Measurements from ENCODE around the gene TMEM182. TPM values are rescaled to one million over a fixed set of nuclear protein-coding genes. Genes with fewer than 3 reads are reported as not detected.

The TMEM182 gene
- 1 to 10 TPM in 3 of 4 donors, not detected in 1; 1.8 to 2.8 (median 2.1) TPM for total RNA-seq

DNA sequence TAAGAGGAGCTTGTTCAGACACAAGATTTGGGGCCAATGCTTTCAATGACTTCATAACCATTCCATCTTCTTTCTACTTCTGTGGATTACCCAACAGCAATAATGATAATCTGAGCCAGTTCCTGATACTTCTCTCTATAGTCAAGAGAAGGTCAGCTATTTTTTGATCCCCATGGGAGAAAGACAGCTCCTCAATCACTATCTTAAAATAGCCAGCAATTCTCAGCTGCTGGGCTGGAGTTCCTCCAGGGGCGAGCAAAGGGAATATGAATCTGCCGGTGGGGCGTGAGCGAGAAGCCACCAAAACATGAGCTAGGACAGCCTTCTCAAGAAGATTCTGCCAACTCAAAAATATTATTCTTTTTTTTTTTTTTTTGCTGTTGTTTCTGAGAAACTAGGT lies at the start of gene TMEM182:
Gene TMEM182, plus strand, starts transcription at position 269 of the 400 bp plus-strand sequence. CDS start 187 bp downstream, outside the sequence.
- DNase-seq (ENCODE audit: low spot score in 2 of 2) = no peak

GRCh38 chr2:102717308-102718018 lies 44.4 kb upstream of the TMEM182 start:
- 69 to 79% methylated on average over 5 of the region's 5 CpGs for WGBS, 2 donors
- TF ChIP-seq, protein P1, sequence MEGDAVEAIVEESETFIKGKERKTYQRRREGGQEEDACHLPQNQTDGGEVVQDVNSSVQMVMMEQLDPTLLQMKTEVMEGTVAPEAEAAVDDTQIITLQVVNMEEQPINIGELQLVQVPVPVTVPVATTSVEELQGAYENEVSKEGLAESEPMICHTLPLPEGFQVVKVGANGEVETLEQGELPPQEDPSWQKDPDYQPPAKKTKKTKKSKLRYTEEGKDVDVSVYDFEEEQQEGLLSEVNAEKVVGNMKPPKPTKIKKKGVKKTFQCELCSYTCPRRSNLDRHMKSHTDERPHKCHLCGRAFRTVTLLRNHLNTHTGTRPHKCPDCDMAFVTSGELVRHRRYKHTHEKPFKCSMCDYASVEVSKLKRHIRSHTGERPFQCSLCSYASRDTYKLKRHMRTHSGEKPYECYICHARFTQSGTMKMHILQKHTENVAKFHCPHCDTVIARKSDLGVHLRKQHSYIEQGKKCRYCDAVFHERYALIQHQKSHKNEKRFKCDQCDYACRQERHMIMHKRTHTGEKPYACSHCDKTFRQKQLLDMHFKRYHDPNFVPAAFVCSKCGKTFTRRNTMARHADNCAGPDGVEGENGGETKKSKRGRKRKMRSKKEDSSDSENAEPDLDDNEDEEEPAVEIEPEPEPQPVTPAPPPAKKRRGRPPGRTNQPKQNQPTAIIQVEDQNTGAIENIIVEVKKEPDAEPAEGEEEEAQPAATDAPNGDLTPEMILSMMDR (IDR thresholded peaks at IDR 0.05) = no peak
- TF ChIP-seq POLR2A (IDR thresholded peaks at IDR 0.05) = no peak
- no peak for TF ChIP-seq EP300 (IDR thresholded peaks at IDR 0.05)
- no peaks in the 10 kb centered on the region for H3K27me3 ChIP-seq
- no peak overlapping the region for H3K27ac ChIP-seq
- H3K4me1 ChIP-seq = no peaks in the 10 kb centered on the region
- no peak overlapping the region for H3K4me3 ChIP-seq
- no peaks in the 10 kb centered on the region for H3K9me3 ChIP-seq
- DNase-seq (ENCODE audit: low spot score in 2 of 2) = no peak
- peaks cover 0 to 48% (median 15%) of the 10 kb centered on the region in 3 donors for H3K36me3 ChIP-seq

More for the DNA sequence above, at the start of gene TMEM182:
- Histone ChIP-seq H3K4me1 (no peaks in the 10 kb centered on the region), H3K27ac (no peak within 1 kb of the TSS), H3K27me3 (no peaks in the 10 kb centered on the region), H3K9me3 (no peaks in the 10 kb centered on the region), H3K36me3 (no peaks in the 10 kb centered on the region), H3K4me3 (no peak within 1 kb of the TSS)
- TF ChIP-seq POLR2A (IDR thresholded peaks at IDR 0.05) (no peak), EP300 (IDR thresholded peaks at IDR 0.05) (peak in 1 of 2 donors; percentile 23)
- TF ChIP-seq, protein P1 (IDR thresholded peaks at IDR 0.05) = no peak
- WGBS, 2 donors = 65 to 84% methylated on average over 4 of the region's 4 CpGs

DNA sequence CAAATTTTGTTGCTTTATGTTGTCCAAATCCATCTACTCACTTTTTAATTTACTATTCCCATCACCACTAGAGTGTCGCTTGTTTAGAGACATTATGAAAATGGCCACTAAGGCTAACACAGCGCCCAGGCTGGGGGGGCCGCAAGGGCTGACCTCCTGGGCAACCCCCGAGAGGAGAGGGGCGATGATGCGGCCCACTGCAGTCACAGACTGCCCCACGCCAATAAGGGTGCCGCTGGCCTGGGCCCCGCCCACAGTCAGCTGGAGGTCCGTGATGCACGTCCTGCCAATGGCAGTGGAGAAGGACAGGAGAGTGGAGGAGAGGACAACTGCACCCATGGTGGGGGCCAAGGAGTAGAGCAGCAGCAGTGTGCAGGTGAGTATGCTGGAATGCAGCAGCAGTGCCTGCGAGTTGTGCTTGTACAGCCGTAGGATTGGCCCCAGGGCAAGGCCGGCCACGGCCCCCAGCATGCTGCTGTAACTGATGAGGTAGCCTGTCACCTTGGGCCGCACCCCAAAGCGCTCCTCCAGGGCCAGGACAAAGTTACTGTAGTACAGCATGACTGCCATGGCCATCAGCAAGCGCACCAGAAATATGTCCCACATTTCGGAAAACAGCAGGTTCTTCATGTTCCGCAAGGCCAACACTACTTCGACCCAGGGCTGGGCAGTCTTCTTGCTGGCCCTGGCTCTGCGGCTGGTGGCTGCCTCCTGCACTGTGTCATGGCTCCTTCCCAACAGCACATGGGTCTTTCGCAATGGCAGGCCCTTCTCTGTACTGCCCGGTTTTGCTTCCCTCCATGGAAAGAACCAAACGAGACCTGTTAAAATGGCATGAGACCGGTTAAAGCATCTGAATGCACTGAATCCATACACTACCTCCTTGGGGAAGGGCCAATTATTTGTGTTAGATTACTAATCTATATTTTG lies 43.2 kb upstream of the TMEM182 start:
- peaks cover 0 to 59% (median 15%) of the 10 kb centered on the region in 3 donors for H3K36me3 ChIP-seq
- no peak for DNase-seq (ENCODE audit: low spot score in 2 of 2)
- whole genome bisulfite sequencing, 2 donors = 93 to 95% methylated on average over 23 to 26 of the region's 26 CpGs

DNA sequence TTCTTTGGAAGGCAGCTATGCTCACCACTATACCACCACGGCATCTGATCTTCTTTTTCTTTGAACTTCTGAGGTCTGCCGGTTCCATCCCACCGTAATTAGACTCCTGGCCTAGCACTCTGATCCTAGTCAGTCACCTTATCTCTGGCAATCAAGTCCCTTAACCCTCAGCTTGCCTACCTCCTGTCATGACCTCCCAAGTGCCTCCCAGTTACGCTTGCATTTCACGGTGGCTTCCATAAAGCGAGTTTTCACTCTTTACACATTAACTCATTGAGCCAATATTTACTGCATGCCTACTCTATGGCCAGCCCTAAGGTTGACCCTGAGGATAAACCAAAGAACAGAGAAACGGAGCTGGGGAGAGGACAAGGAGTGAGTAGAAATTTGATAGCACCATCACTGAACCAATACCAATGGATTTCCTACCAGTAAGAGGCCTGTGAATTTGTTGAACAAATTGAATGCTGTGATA lies 37.8 kb upstream of the TMEM182 start:
- Histone ChIP-seq H3K27me3 (no peaks in the 10 kb centered on the region), H3K4me3 (no peak overlapping the region), H3K4me1 (no peaks in the 10 kb centered on the region), H3K36me3 (peaks cover 0 to 73% (median 0%) of the 10 kb centered on the region in 3 donors), H3K27ac (no peak overlapping the region), H3K9me3 (no peaks in the 10 kb centered on the region)
- DNase-seq (ENCODE audit: low spot score in 2 of 2) = no peak
- 77 to 82% methylated on average over 7 of the region's 7 CpGs for WGBS, 2 donors
- TF ChIP-seq POLR2A (IDR thresholded peaks at IDR 0.05) (no peak), EP300 (IDR thresholded peaks at IDR 0.05) (no peak)
- TF ChIP-seq, protein P1 (IDR thresholded peaks at IDR 0.05) = no peak

More for the DNA sequence above, 43.2 kb upstream of the TMEM182 start:
- Histone ChIP-seq H3K9me3 (no peaks in the 10 kb centered on the region), H3K27ac (no peak overlapping the region), H3K4me3 (no peak overlapping the region), H3K4me1 (no peaks in the 10 kb centered on the region), H3K27me3 (no peaks in the 10 kb centered on the region)
- TF ChIP-seq, protein P1 (IDR thresholded peaks at IDR 0.05) = no peak
- TF ChIP-seq POLR2A (IDR thresholded peaks at IDR 0.05) (no peak), EP300 (IDR thresholded peaks at IDR 0.05) (no peak)

Data from tibial nerve (tissue), 4 donors.